BE2C (cell line): ENCODE results near the gene GPC6.

Experiments used
- DNase-seq: peaks from one replicate; pipeline ENCODE4 v3.0.0-alpha.2; 2020
- H3K27me3 ChIP-seq: fragments of 250-450 bp; sonication (Bioruptor Pico); 2 replicates; pipeline ENCODE4 v1.5.1; 2020; ENCODE audit warnings: mild to moderate bottlenecking
- H3K36me3 ChIP-seq: fragments of 250-450 bp; sonication (Bioruptor Pico); 2 replicates; pipeline ENCODE4 v1.5.1; 2020; ENCODE audit warnings: mild to moderate bottlenecking
- H3K4me1 ChIP-seq: fragments of 250-450 bp; sonication (Bioruptor Pico); 2 replicates; pipeline ENCODE4 v1.5.1; 2020
- H3K4me3 ChIP-seq: 2 replicates; pipeline ENCODE4 v1.5.1; 2011; ENCODE audit warnings: low read depth, low read length
- H3K9me3 ChIP-seq: fragments of 250-450 bp; sonication (Bioruptor Pico); 2 replicates; pipeline ENCODE4 v1.5.1; 2020
- CTCF ChIP-seq: IDR thresholded peaks from 2 replicates; pipeline ENCODE4 v1.5.1; 2012; ENCODE audit warnings: mild to moderate bottlenecking, low read depth, low read length

Gene GPC6

GRCh38 chr13:94312511-94313216, 1086.1 kb downstream of the GPC6 start:
- no peak for DNase-seq
- H3K36me3 ChIP-seq = no peaks in the 10 kb centered on the region
- no peaks in the 10 kb centered on the region for H3K9me3 ChIP-seq
- no peak for TF ChIP-seq CTCF
- no peaks in the 10 kb centered on the region for H3K27me3 ChIP-seq
- no peak overlapping the region for H3K4me3 ChIP-seq
- peaks cover 14% of the 10 kb centered on the region for H3K4me1 ChIP-seq

- Histone ChIP-seq H3K36me3 (no peaks in the 10 kb centered on the region), H3K9me3 (no peaks in the 10 kb centered on the region), H3K4me3 (no peak overlapping the region), H3K27me3 (no peaks in the 10 kb centered on the region), H3K4me1 (peaks cover 14% of the 10 kb centered on the region)
- TF ChIP-seq CTCF = no peak
- DNase-seq = no peak
Measured at GRCh38 chr13:94313321-94313910, 1086.8 kb downstream of the GPC6 start.

- DNase-seq = no peak
- peaks cover 9% of the 10 kb centered on the region for H3K4me1 ChIP-seq
- no peak overlapping the region for H3K4me3 ChIP-seq
- no peaks in the 10 kb centered on the region for H3K9me3 ChIP-seq
- no peaks in the 10 kb centered on the region for H3K36me3 ChIP-seq
- no peak for TF ChIP-seq CTCF
- no peaks in the 10 kb centered on the region for H3K27me3 ChIP-seq
Measured at GRCh38 chr13:94313926-94314325, 1087.3 kb downstream of the GPC6 start.

GRCh38 chr13:94315188-94315587, 1088.6 kb downstream of the GPC6 start:
- TF ChIP-seq CTCF = no peak
- Histone ChIP-seq H3K27me3 (no peaks in the 10 kb centered on the region), H3K4me3 (no peak overlapping the region), H3K9me3 (no peaks in the 10 kb centered on the region), H3K36me3 (no peaks in the 10 kb centered on the region), H3K4me1 (peaks cover 8% of the 10 kb centered on the region)
- no peak for DNase-seq

- no peak overlapping the region for H3K4me3 ChIP-seq
- H3K36me3 ChIP-seq = no peaks in the 10 kb centered on the region
- DNase-seq = no peak
- 0 out of 2 replicates have a peak, but pooled peaks cover 3% of the 10 kb centered on the region for H3K4me1 ChIP-seq
- no peaks in the 10 kb centered on the region for H3K27me3 ChIP-seq
- no peaks in the 10 kb centered on the region for H3K9me3 ChIP-seq
- no peak for TF ChIP-seq CTCF
Measured at GRCh38 chr13:94317063-94317491, 1090.5 kb downstream of the GPC6 start.

- Histone ChIP-seq H3K9me3 (no peaks in the 10 kb centered on the region), H3K36me3 (no peaks in the 10 kb centered on the region), H3K4me1 (peaks cover 5% of the 10 kb centered on the region), H3K27me3 (no peaks in the 10 kb centered on the region), H3K4me3 (no peak overlapping the region)
- DNase-seq = no peak
- TF ChIP-seq CTCF = no peak
Measured at GRCh38 chr13:94318418-94318817, 1091.8 kb downstream of the GPC6 start.
